CD4-positive, alpha-beta memory T cell (primary cell): ENCODE measurements around the gene NKIRAS1. TPM values are rescaled to one million over a fixed set of nuclear protein-coding genes. Genes with fewer than 3 reads are reported as not detected.

ENCODE experiments used
- CTCF ChIA-PET: fragments of 350-600 bp; sonication (Branson Sonifier 250); formaldehyde crosslinking; loops from one replicate; lab custom pipeline; 2021; ENCODE audit warnings: inconsistent platforms; ENCODE audit not compliant: partially characterized antibody; lab: Charles Lee
- POLR2A ChIA-PET: fragments of 350-600 bp; sonication (Branson Sonifier 250); formaldehyde crosslinking; loops from one replicate; lab custom pipeline; 2021; ENCODE audit not compliant: partially characterized antibody; lab: Charles Lee
- DNase-seq, 5 donors: peaks; one replicate each; pipeline versions ENCODE4 v3.0.0 to v3.0.0-alpha.2; 2020 to 2022; ENCODE audit warnings: mixed read lengths in 1 of 5
- H3K27ac ChIP-seq: one replicate; pipeline ENCODE4 v1.7.0; 2013; ENCODE audit warnings: low read depth, low read length
- H3K27me3 ChIP-seq: 2 replicates; pipeline ENCODE4 v1.7.0; 2013; ENCODE audit warnings: mild to moderate bottlenecking, low read length, moderate library complexity; ENCODE audit not compliant: insufficient read depth
- H3K36me3 ChIP-seq: 2 replicates; pipeline ENCODE4 v1.7.0; 2013; ENCODE audit warnings: mild to moderate bottlenecking, low read length, moderate library complexity; ENCODE audit not compliant: insufficient read depth
- H3K4me1 ChIP-seq: 2 replicates; pipeline ENCODE4 v1.7.0; 2013; ENCODE audit warnings: mild to moderate bottlenecking, low read length, moderate library complexity; ENCODE audit not compliant: insufficient read depth
- H3K4me3 ChIP-seq, 2 donors: one replicate each; pipeline ENCODE4 v1.7.0; 2013; ENCODE audit warnings: low read length in 2 of 2, mild to moderate bottlenecking in 1 of 2
- H3K9me3 ChIP-seq, 2 donors: one replicate each; pipeline ENCODE4 v1.7.0; 2013; ENCODE audit warnings: low read length in 2 of 2, control low read depth in 1 of 2; ENCODE audit not compliant: control insufficient read depth in 1 of 2
- H3K27ac Mint-ChIP-seq, 7 donors: one replicate each; pipeline ENCODE4 v1.8.0; 2020 to 2021; ENCODE audit warnings: mixed read lengths in 7 of 7, mild to moderate bottlenecking in 6 of 7, inconsistent platforms in 3 of 7, moderate library complexity in 3 of 7
- H3K27me3 Mint-ChIP-seq, 2 donors: one replicate each; pipeline ENCODE4 v1.8.0; 2020 to 2021; ENCODE audit warnings: mixed read lengths in 2 of 2
- H3K36me3 Mint-ChIP-seq, 2 donors: one replicate each; pipeline ENCODE4 v1.8.0; 2020 to 2021; ENCODE audit warnings: mixed read lengths in 2 of 2, inconsistent platforms in 1 of 2, mild to moderate bottlenecking in 1 of 2
- H3K4me1 Mint-ChIP-seq, 4 donors: one replicate each; pipeline ENCODE4 v1.8.0; 2020 to 2021; ENCODE audit warnings: mixed read lengths in 4 of 4, mild to moderate bottlenecking in 1 of 4
- H3K4me3 Mint-ChIP-seq, 8 donors: one replicate each; pipeline ENCODE4 v1.8.0; 2020 to 2021; ENCODE audit warnings: mixed read lengths in 8 of 8, mild to moderate bottlenecking in 7 of 8, moderate library complexity in 6 of 8, inconsistent platforms in 3 of 8
- H3K9me3 Mint-ChIP-seq, 8 donors: one replicate each; pipeline ENCODE4 v1.8.0; 2020 to 2021; ENCODE audit warnings: mixed read lengths in 8 of 8, mild to moderate bottlenecking in 5 of 8, inconsistent platforms in 3 of 8, moderate library complexity in 1 of 8
- intact Hi-C: fragments of 100-400 bp; cut with micrococcal nuclease; formaldehyde crosslinking; loops from one replicate; pipeline ENCODE4 v1.15.1; 2023
- polyA plus RNA-seq, 2 donors: library from polyadenylated mRNA; unstranded; fragments of 300-500 nt; fragmentation: Illumina TruSeq; gene quantifications; one replicate each; pipeline ENCODE4 v1.2.3, GENCODE V29; 2021
- total RNA-seq, 2 experiments: library from RNA; stranded (reverse); gene quantifications; one replicate each; pipeline ENCODE4 v1.2.3, GENCODE V29; 2021

Gene NKIRAS1
- total and polyA plus RNA-seq, 4 experiments from 2014 or later, result 3.4 to 5.3 (median 4.5) TPM

DNA sequence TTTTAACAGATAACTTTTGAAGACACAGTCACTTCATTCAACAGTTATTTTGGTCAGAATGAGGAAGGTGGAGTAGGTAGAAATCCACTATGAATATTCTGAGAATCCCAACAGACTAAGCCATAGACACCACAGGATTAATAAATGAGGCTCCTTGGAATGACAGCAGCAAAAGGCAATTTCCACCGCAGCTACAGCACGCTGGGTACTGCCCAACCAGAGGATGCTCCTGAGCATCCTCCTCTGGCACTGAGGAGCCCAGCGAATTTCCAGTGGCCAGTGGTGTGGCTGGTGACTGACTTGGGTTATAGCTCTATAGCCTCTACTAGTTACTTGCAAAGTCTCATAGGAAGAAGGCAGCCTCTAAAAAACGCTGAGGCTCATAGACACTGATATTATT lies 24.6 kb upstream of the NKIRAS1 start:
- Mint-ChIP-seq H3K27me3 (peaks cover 1 to 3% of the 10 kb centered on the region in 2 donors), H3K9me3 (peaks cover 0 to 2% (median 0%) of the 10 kb centered on the region in 8 donors), H3K36me3 (peaks cover 0 to 5% of the 10 kb centered on the region in 2 donors), H3K27ac (no peak overlapping the region), H3K4me1 (peaks cover 10 to 17% (median 11%) of the 10 kb centered on the region in 4 donors), H3K4me3 (no peak overlapping the region)
- H3K36me3 ChIP-seq, result no peaks in the 10 kb centered on the region
- POLR2A ChIA-PET, result interaction anchor here (1.0 to 1.7 kb wide), 2 partner anchors 20 to 24 kb away, joined by 4 to 6 read pairs; partner anchors contain the start of genes NKIRAS1 and RPL15
- H3K27me3 ChIP-seq, result no peaks in the 10 kb centered on the region
- no peak for DNase-seq
- H3K9me3 ChIP-seq, result no peaks in the 10 kb centered on the region
- CTCF ChIA-PET, result no interaction called here
- intact Hi-C loops, result no loop called here
- H3K4me3 ChIP-seq, result no peak overlapping the region
- no peak overlapping the region for H3K27ac ChIP-seq
- peaks cover 8% of the 10 kb centered on the region for H3K4me1 ChIP-seq

DNA sequence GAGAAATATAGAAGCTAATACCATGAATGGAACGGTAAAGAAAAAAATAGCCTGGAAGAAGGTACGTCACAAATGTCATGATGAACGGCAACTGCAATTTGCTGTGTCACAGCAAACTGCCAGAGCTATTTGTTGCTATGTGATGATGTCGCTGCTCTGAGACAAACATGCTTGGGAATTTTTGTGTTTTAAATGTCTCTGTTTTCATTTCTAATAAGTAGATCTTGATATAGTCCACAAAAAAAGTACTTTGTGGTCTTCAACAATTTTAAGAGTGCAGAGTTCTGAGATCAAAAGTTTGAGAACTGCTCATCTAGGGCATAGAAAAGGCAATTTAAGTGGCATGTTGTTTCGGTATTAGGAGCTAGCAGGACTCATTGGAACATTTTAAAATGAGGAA lies 24.0 kb upstream of the NKIRAS1 start:
- no peak for DNase-seq
- Mint-ChIP-seq H3K4me1 (peaks cover 9 to 13% (median 11%) of the 10 kb centered on the region in 4 donors), H3K36me3 (peaks cover 0 to 3% of the 10 kb centered on the region in 2 donors), H3K27me3 (peaks cover 1 to 3% of the 10 kb centered on the region in 2 donors), H3K27ac (peak overlapping the region in 1 of 7 donors; percentile 17), H3K9me3 (peaks cover 0 to 2% (median 0%) of the 10 kb centered on the region in 8 donors), H3K4me3 (no peak overlapping the region)
- no peaks in the 10 kb centered on the region for H3K9me3 ChIP-seq
- H3K36me3 ChIP-seq, result no peaks in the 10 kb centered on the region
- CTCF ChIA-PET, result interaction anchor here (0.7 to 1.5 kb wide), 3 partner anchors 11 to 24 kb away, joined by 3 to 4 read pairs (median 4); partner anchors contain the start of genes NKIRAS1 and RPL15
- no peaks in the 10 kb centered on the region for H3K27me3 ChIP-seq
- no peak overlapping the region for H3K4me3 ChIP-seq
- POLR2A ChIA-PET, result interaction anchor here (1.0 kb wide), 2 partner anchors 19 to 23 kb away, joined by 4 to 6 read pairs; partner anchors contain the start of genes NKIRAS1 and RPL15
- peaks cover 6% of the 10 kb centered on the region for H3K4me1 ChIP-seq
- H3K27ac ChIP-seq, result no peak overlapping the region
- intact Hi-C loops, result no loop called here

- ChIA-PET POLR2A (interaction anchor here (1.4 kb wide), 1 partner anchor 22 kb away, joined by 7 read pairs; the partner anchor contains the start of genes NKIRAS1 and RPL15), CTCF (interaction anchor here (1.1 kb wide), 1 partner anchor 20 kb away, joined by 3 read pairs; no protein-coding TSS in a partner anchor)
- Histone ChIP-seq H3K27me3 (no peaks in the 10 kb centered on the region), H3K9me3 (no peaks in the 10 kb centered on the region), H3K4me3 (no peak overlapping the region), H3K36me3 (no peaks in the 10 kb centered on the region), H3K27ac (no peak overlapping the region), H3K4me1 (no peaks in the 10 kb centered on the region)
- Mint-ChIP-seq H3K27ac (no peak overlapping the region), H3K36me3 (no peaks in the 10 kb centered on the region), H3K4me1 (peaks cover 2 to 3% (median 3%) of the 10 kb centered on the region in 4 donors), H3K4me3 (no peak overlapping the region), H3K27me3 (peaks cover 1 to 3% of the 10 kb centered on the region in 2 donors), H3K9me3 (peaks cover 0 to 2% (median 0%) of the 10 kb centered on the region in 8 donors)
- DNase-seq, result no peak
- intact Hi-C loops, result no loop called here
Measured at GRCh38 chr3:23938688-23939087, 21.9 kb upstream of the NKIRAS1 start.

DNA sequence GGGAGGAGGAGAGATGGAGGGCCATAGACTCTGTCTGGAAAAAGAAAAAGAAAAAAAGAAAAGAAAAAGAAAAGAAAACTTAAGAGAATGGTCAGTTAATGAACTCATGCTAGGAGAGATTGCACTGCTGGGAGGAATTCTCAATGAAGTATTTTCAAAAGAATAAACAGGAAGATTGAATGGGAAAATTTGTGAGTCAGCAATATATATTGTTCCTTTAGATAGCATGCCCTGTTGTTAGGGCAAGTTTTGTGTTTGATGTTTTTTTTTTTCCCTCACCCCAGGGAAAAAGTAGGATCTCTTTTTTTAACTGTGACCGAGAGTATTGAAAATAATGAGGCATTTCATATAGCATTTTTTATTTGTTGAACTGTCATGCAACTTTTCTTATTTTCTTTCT lies 20.5 kb upstream of the NKIRAS1 start:
- H3K36me3 Mint-ChIP-seq, result no peaks in the 10 kb centered on the region
- H3K9me3 Mint-ChIP-seq, result peaks cover 0 to 2% (median 0%) of the 10 kb centered on the region in 8 donors
- POLR2A ChIA-PET, result no interaction called here
- Histone ChIP-seq H3K4me1 (no peaks in the 10 kb centered on the region), H3K27me3 (no peaks in the 10 kb centered on the region), H3K27ac (no peak overlapping the region), H3K9me3 (no peaks in the 10 kb centered on the region), H3K36me3 (no peaks in the 10 kb centered on the region), H3K4me3 (no peak overlapping the region)
- intact Hi-C loops, result no loop called here
- peaks cover 1 to 3% of the 10 kb centered on the region in 2 donors for H3K27me3 Mint-ChIP-seq
- no peak overlapping the region for H3K4me3 Mint-ChIP-seq
- H3K27ac Mint-ChIP-seq, result no peak overlapping the region
- H3K4me1 Mint-ChIP-seq, result no peaks in the 10 kb centered on the region
- CTCF ChIA-PET, result no interaction called here
- no peak for DNase-seq

DNA sequence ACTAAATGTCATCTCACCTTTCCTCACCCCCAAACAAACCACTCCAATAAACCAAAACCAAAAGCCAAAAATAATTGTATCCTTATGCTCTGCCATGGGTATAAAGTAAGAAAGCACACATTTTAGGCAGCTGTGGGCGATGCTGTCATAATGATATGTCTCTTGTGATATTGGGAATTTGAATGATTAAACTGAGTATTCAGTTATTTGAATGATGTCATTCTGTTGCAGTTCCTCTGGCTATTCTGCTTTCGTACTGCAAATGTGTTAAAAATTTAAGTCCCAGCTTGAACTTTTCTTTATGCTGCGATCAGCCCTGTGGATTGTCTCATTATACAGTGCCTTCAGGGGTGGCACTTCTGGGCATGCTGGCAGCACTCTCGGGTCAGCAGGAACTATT lies 17.5 kb upstream of the NKIRAS1 start:
- CTCF ChIA-PET, result no interaction called here
- no peaks in the 10 kb centered on the region for H3K4me1 Mint-ChIP-seq
- POLR2A ChIA-PET, result no interaction called here

GRCh38 chr3:23932571-23932970 lies 15.8 kb upstream of the NKIRAS1 start:
- no peak overlapping the region for H3K27ac Mint-ChIP-seq
- intact Hi-C loops, result no loop called here
- H3K36me3 ChIP-seq, result no peaks in the 10 kb centered on the region
- no peak overlapping the region for H3K4me3 ChIP-seq
- H3K9me3 Mint-ChIP-seq, result peaks cover 0 to 2% (median 0%) of the 10 kb centered on the region in 8 donors
- no peak overlapping the region for H3K27ac ChIP-seq
- no peaks in the 10 kb centered on the region for H3K36me3 Mint-ChIP-seq
- H3K27me3 ChIP-seq, result no peaks in the 10 kb centered on the region
- H3K27me3 Mint-ChIP-seq, result peaks cover 1 to 4% of the 10 kb centered on the region in 2 donors
- H3K4me3 Mint-ChIP-seq, result no peak overlapping the region
- no peaks in the 10 kb centered on the region for H3K4me1 ChIP-seq
- no peaks in the 10 kb centered on the region for H3K4me1 Mint-ChIP-seq
- H3K9me3 ChIP-seq, result no peaks in the 10 kb centered on the region
- DNase-seq, result no peak
- ChIA-PET CTCF (no interaction called here), POLR2A (interaction anchor here (1.8 kb wide), 1 partner anchor 15 kb away, joined by 4 read pairs; the partner anchor contains the start of genes NKIRAS1 and RPL15)

More for the DNA sequence above, 17.5 kb upstream of the NKIRAS1 start:
- Histone ChIP-seq H3K4me3 (no peak overlapping the region), H3K27ac (no peak overlapping the region), H3K9me3 (no peaks in the 10 kb centered on the region), H3K36me3 (no peaks in the 10 kb centered on the region), H3K27me3 (no peaks in the 10 kb centered on the region), H3K4me1 (no peaks in the 10 kb centered on the region)
- Mint-ChIP-seq H3K27ac (no peak overlapping the region), H3K4me3 (no peak overlapping the region), H3K36me3 (no peaks in the 10 kb centered on the region), H3K9me3 (peaks cover 0 to 2% (median 0%) of the 10 kb centered on the region in 8 donors), H3K27me3 (peaks cover 1 to 4% of the 10 kb centered on the region in 2 donors)
- no peak for DNase-seq
- intact Hi-C loops, result no loop called here

DNA sequence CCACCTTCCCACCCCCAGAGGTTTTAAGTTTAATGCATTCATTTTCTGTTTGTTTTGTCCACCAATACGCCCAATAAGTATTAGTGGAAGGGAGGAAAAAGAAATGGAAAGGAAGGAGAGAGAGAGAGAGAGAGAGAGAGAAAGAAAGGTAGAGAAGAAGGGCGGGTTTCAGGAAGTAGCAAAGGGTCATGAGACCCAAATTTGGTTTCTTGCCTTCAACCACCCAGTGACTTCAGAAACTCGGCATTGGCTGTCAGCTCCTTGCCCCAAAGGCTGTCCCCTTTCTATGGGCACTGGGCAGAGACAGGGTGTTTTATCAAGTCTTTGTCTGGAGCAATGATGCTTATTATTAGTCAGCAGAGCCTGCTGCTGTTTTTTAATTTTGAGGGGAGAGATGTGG lies 14.8 kb upstream of the NKIRAS1 start:
- Histone ChIP-seq H3K27ac (no peak overlapping the region), H3K27me3 (no peaks in the 10 kb centered on the region), H3K4me3 (no peak overlapping the region), H3K36me3 (no peaks in the 10 kb centered on the region), H3K9me3 (no peaks in the 10 kb centered on the region), H3K4me1 (no peaks in the 10 kb centered on the region)
- Mint-ChIP-seq H3K9me3 (no peaks in the 10 kb centered on the region), H3K4me3 (no peak overlapping the region), H3K4me1 (no peaks in the 10 kb centered on the region), H3K27me3 (peaks cover 0 to 1% of the 10 kb centered on the region in 2 donors), H3K36me3 (no peaks in the 10 kb centered on the region), H3K27ac (no peak overlapping the region)
- intact Hi-C loops, result no loop called here
- ChIA-PET POLR2A (interaction anchor here (1.8 kb wide), 1 partner anchor 14 kb away, joined by 4 read pairs; the partner anchor contains the start of genes NKIRAS1 and RPL15), CTCF (no interaction called here)
- no peak for DNase-seq
